OCI-LY7 (cell line): ENCODE data around the gene PLSCR5.
A peak's percentile ranks its signal among the peaks of the same experiment; 100 is the strongest.

Source experiments
- CTCF ChIP-seq: fragments of 200-600 bp; sonication (generic); conservative IDR thresholded peaks from 2 replicates; pipeline ENCODE4 v1.5.1; 2014; ENCODE audit warnings: mild to moderate bottlenecking, antibody characterized with exemption, low read length, moderate library complexity, mixed read lengths
- EZH2phosphoT487 ChIP-seq: fragments of 200-600 bp; sonication (generic); IDR thresholded peaks from 2 replicates; pipeline ENCODE4 v1.6.1; 2018; ENCODE audit warnings: low read depth, borderline replicate concordance, mild to moderate bottlenecking, mixed run types, antibody characterized with exemption, low read length, moderate library complexity, mixed read lengths

- peak; percentile 69 for TF ChIP-seq CTCF
- no peak for TF ChIP-seq EZH2phosphoT487
These were observed 27.5 kb downstream of the PLSCR5 start for GRCh38 chr3:146577662-146578061.
